ENCODE results near the gene LRMDA. TPM values are rescaled to one million over a fixed set of nuclear protein-coding genes. Genes with fewer than 3 reads are reported as not detected.

Gene LRMDA
- polyA plus RNA-seq, 3 donors, result 39.8 to 59.6 (median 56.4) TPM

DNA sequence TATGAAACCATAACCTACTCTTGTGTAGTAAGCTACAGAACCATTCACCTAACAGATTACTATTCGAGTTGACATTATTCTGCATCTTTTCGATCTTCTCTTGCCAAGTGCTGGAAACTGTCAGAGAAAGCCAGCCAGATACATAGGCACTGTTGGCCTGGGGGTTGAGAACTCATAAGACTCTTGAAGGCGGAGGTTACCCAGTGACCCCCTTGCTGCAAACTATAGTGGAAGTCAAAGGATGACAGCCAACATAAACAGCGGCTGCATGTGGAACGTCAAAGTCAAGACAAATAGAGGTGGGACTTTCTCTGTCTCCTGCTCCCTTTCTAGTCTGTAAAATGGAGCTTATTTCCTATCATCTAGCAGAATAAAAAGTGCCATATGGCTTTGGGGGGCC, 394.2 kb downstream of the LRMDA start:
- H3K27ac ChIP-seq (ENCODE audit: low read depth in 1 of 2, low read length in 2 of 2), result no peak overlapping the region
- H3K4me1 ChIP-seq (ENCODE audit: control insufficient read depth in 1 of 2, insufficient read depth in 2 of 2, low read length in 2 of 2), result no peaks in the 10 kb centered on the region
- Mint-ChIP-seq H3K9me3 (peaks cover 0 to 8% (median 3%) of the 10 kb centered on the region in 7 donors), H3K27ac (no peak overlapping the region), H3K4me3 (no peak overlapping the region), H3K27me3 (ENCODE audit: low read depth in 3 of 3) (no peaks in the 10 kb centered on the region), H3K36me3 (peaks cover 2 to 15% of the 10 kb centered on the region in 2 donors), H3K4me1 (no peaks in the 10 kb centered on the region)
- no peaks in the 10 kb centered on the region for H3K27me3 ChIP-seq (ENCODE audit: control insufficient read depth in 2 of 2, insufficient read depth in 2 of 2, low read length in 2 of 2)
- TF ChIP-seq, protein P1, sequence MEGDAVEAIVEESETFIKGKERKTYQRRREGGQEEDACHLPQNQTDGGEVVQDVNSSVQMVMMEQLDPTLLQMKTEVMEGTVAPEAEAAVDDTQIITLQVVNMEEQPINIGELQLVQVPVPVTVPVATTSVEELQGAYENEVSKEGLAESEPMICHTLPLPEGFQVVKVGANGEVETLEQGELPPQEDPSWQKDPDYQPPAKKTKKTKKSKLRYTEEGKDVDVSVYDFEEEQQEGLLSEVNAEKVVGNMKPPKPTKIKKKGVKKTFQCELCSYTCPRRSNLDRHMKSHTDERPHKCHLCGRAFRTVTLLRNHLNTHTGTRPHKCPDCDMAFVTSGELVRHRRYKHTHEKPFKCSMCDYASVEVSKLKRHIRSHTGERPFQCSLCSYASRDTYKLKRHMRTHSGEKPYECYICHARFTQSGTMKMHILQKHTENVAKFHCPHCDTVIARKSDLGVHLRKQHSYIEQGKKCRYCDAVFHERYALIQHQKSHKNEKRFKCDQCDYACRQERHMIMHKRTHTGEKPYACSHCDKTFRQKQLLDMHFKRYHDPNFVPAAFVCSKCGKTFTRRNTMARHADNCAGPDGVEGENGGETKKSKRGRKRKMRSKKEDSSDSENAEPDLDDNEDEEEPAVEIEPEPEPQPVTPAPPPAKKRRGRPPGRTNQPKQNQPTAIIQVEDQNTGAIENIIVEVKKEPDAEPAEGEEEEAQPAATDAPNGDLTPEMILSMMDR (IDR thresholded peaks at IDR 0.05), result no peak
- H3K9me3 ChIP-seq (replicated peaks in 1 of 2; ENCODE audit: control insufficient read depth in 1 of 2, insufficient read depth in 1 of 2, low read length in 2 of 2), result no peaks in the 10 kb centered on the region
- no peaks in the 10 kb centered on the region for H4K20me1 ChIP-seq (ENCODE audit: insufficient read depth, low read length)
- H3K79me2 ChIP-seq (ENCODE audit: insufficient read depth, low read length), result no peaks in the 10 kb centered on the region
- intact Hi-C loops (cut with micrococcal nuclease), result no loop called here
- no peak overlapping the region for H3K4me2 ChIP-seq (replicated peaks; ENCODE audit: extremely low read depth, low read length, poor library complexity, severe bottlenecking)
- no peak overlapping the region for H2AFZ ChIP-seq (ENCODE audit: insufficient read depth, low read depth, low read length, poor library complexity, severe bottlenecking)
- no peak for DNase-seq
- no peak overlapping the region for H3K4me3 ChIP-seq (replicated peaks in 1 of 3; ENCODE audit: low read depth in 2 of 3, low read length in 3 of 3)
- WGBS (ENCODE audit: insufficient coverage), result 81% methylated on average over 3 of the region's 5 CpGs
- peaks cover 0 to 5% of the 10 kb centered on the region in 2 donors for H3K36me3 ChIP-seq (replicated peaks in 1 of 2; ENCODE audit: control insufficient read depth in 1 of 2, insufficient read depth in 2 of 2, low read length in 2 of 2)
- H3K9ac ChIP-seq (ENCODE audit: insufficient read depth, low read length, poor library complexity, severe bottlenecking), result no peak overlapping the region

DNA sequence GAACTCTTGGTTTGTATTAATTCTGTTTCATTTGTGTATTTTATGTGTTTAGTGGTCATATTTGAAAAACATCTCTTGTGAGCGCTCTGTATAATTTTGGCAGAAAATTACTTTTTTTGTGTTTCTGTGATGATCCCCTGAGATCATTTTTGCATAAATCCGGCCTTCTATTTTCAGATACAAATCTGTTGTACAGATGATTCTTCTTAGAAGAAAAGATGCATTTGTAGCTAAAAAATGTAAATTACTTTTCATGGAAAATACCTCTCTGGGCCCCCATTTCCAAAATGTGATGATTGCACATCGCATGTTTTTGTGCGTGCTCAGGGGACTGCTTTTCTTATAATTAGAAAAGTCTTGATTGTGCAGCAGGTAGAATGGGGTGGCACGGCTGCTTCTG, 395.4 kb downstream of the LRMDA start:
- Histone ChIP-seq H3K36me3 (replicated peaks in 1 of 2; ENCODE audit: control insufficient read depth in 1 of 2, insufficient read depth in 2 of 2, low read length in 2 of 2) (peaks cover 0 to 5% of the 10 kb centered on the region in 2 donors), H3K79me2 (ENCODE audit: insufficient read depth, low read length) (no peaks in the 10 kb centered on the region), H2AFZ (ENCODE audit: insufficient read depth, low read depth, low read length, poor library complexity, severe bottlenecking) (no peak overlapping the region), H3K4me3 (replicated peaks in 1 of 3; ENCODE audit: low read depth in 2 of 3, low read length in 3 of 3) (no peak overlapping the region), H4K20me1 (ENCODE audit: insufficient read depth, low read length) (no peaks in the 10 kb centered on the region), H3K9me3 (replicated peaks in 1 of 2; ENCODE audit: control insufficient read depth in 1 of 2, insufficient read depth in 1 of 2, low read length in 2 of 2) (peaks cover 0 to 8% of the 10 kb centered on the region in 2 donors), H3K4me1 (ENCODE audit: control insufficient read depth in 1 of 2, insufficient read depth in 2 of 2, low read length in 2 of 2) (no peaks in the 10 kb centered on the region), H3K9ac (ENCODE audit: insufficient read depth, low read length, poor library complexity, severe bottlenecking) (no peak overlapping the region), H3K27ac (ENCODE audit: low read depth in 1 of 2, low read length in 2 of 2) (no peak overlapping the region), H3K4me2 (replicated peaks; ENCODE audit: extremely low read depth, low read length, poor library complexity, severe bottlenecking) (no peak overlapping the region), H3K27me3 (ENCODE audit: control insufficient read depth in 2 of 2, insufficient read depth in 2 of 2, low read length in 2 of 2) (no peaks in the 10 kb centered on the region)
- peaks cover 3 to 20% of the 10 kb centered on the region in 2 donors for H3K36me3 Mint-ChIP-seq
- H3K27me3 Mint-ChIP-seq (ENCODE audit: low read depth in 3 of 3), result no peaks in the 10 kb centered on the region
- intact Hi-C loops (cut with micrococcal nuclease), result no loop called here
- TF ChIP-seq, protein P1 (IDR thresholded peaks at IDR 0.05), result no peak
- DNase-seq, result no peak
- H3K4me3 Mint-ChIP-seq, result no peak overlapping the region
- H3K4me1 Mint-ChIP-seq, result no peaks in the 10 kb centered on the region
- whole genome bisulfite sequencing (ENCODE audit: insufficient coverage), result 97% methylated on average over 3 of the region's 5 CpGs
- no peak overlapping the region for H3K27ac Mint-ChIP-seq
- peaks cover 0 to 13% (median 2%) of the 10 kb centered on the region in 7 donors for H3K9me3 Mint-ChIP-seq

Data from CD14-positive monocyte (primary cell).